ENCODE data around the gene MTMR12.
A peak's percentile ranks its signal among the peaks of the same experiment; 100 is the strongest.

MTMR12 gene

GRCh38 chr5:32312595-32313332 lies at the start of gene MTMR12:
MTMR12 (minus strand) TSS chr5:32312939; CDS start chr5:32312838, 101 bp downstream.
- peak; percentile 100 for DNase-seq

DNA sequence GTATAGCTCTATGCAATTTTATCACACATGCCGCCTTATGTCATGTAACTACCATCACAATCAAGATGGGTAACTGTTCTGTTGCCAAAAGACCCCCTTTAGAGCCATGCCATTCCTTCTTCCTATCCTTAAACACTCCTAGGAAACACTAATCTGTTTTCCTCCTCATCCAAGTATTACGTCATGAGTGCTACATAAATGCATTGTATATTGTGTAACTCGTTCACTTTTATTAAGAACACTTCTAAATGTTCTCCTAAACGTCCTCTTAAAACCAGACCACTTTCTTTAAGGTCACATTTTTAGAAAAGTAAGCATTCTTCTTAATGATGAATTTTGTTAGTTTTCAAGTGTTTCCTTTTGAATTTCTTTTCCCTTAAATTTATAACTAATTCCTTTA lies 49.8 kb upstream of the MTMR12 start:
- no peak for DNase-seq

DNA sequence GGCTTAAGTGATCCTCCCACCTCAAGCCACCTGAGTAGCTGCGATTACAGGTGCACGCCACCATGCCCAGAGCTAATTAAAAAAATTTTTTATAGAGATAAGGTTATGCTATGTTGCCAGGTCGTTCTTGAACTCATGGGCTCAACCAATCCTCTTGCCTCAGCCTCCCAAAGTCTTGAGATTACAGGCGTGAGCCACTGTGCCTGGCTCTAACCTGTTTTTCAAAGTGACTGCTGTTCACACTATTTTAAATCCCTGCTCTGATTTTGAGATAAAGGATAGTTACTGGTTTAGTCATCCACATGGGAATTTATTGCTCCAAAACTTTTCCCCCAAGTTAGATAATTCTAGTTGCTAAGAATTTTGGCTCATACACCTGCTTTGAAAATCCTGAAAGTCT lies 48.2 kb upstream of the MTMR12 start:
- DNase-seq = no peak

- no peak for DNase-seq
Measured at GRCh38 chr5:32358611-32359010, 45.9 kb upstream of the MTMR12 start.

DNA sequence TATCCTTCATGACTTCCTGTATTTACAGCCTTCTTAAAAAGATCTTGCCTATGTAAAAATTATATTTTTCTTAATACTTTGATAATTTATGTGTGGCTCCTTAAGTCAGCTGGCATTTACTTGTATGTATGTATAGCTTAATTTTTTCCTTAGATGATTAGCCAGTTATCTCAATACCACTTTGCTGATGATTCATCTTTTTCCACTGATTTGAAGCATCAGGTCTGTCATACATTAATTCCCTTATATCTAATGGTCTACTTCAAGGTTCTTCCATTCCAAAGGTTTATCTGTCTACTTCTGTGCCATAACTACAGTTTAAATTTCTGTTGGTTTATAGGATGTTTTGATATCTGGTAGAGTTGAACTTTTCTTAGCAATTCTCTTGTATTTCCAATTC lies 44.9 kb upstream of the MTMR12 start:
- DNase-seq = no peak

- DNase-seq = no peak
Measured at GRCh38 chr5:32355686-32356085, 42.9 kb upstream of the MTMR12 start.

DNA sequence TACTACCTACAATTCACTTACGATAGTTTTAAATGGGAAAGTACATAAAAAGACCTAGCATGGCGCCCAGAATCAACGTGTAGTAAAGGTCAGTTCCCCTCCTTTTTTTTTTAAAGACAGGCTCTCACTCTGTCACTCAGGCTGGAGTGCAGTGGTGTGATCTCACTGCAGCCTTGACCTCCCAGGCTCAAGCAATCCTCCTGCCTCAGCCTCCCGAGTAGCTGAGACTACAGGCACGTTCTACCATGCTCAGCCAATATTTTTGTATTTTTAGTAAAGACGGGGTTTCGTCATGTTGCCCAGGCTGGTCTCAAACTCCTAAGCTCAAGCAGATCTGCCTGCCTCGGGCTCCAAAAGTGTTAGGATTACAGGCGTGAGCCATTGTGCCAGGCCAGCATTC lies 40.7 kb upstream of the MTMR12 start:
- DNase-seq = no peak

DNA sequence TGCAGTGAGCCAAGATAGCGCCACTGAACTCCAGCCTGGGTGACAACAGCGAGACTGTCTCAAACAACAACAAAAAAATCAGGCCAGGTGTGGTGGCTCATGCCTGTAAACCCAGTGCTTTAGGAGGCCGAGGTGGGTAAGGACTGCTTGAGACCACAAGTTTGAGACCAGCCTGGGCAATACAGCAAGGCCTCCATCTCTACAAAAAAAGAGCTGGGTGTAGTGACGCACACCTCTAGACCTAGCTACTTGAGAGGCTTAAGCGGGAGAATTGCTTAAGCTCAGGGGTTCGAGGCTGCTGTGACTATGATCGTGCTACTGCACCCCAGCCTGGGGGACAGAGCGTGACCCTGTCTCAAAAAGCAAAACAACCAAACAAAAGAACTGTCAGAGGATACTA lies 39.9 kb upstream of the MTMR12 start:
- no peak for DNase-seq

- DNase-seq = no peak
Measured at GRCh38 chr5:32346869-32347268, 34.1 kb upstream of the MTMR12 start.

DNA sequence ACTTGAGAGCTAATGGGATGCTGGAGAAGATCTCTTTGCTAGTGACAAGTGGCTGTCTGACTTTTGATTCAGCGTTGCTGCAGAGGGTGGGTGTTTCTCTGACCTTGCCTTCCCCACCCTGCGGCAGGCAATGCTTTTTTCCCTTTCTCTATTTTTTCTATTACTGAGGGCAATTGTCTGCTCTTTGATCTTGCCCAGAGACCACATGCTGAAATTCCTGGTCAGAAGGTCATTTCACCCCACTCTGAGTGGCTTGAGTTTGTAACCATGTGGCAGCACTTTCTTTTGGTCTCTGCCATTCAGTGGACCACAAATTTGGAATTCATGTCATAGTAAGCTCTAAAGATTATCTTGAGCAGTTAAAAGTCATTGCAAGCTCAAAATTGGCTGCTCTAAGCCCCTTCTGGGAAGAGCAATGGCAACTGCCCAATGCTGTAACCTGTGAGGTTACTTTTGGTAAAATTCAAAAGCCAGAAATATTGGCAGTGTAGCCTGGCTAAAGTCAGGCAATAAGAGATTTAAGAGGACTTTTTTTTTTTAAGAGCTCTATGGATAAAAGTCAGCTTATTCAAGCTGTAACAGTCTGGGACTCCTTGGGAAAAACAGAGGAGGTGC lies 30.4 kb upstream of the MTMR12 start:
- DNase-seq = no peak

- no peak for DNase-seq
Measured at GRCh38 chr5:32342656-32343055, 29.9 kb upstream of the MTMR12 start.

GRCh38 chr5:32339878-32340277 lies 27.1 kb upstream of the MTMR12 start:
- DNase-seq = no peak

DNA sequence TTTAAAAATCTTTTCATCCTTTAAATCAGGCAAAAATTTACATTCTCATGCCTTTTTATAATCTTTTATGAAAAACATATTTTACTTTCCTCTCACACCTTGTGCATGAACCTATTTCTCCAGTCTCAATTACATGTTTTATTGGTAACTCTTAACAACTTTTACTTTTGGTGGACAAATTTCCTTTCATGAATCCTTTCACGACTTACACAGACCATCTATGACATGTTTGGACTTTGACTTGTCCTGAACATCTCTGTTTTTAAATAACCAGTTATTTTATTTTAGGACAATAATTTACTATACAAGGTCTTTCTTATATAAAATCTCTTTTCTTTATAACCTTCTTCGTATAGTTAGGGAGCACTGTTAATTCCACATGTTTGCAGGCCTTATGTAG lies 26.5 kb upstream of the MTMR12 start:
- no peak for DNase-seq

- DNase-seq = no peak
Measured at GRCh38 chr5:32332966-32333365, 20.2 kb upstream of the MTMR12 start.

DNA sequence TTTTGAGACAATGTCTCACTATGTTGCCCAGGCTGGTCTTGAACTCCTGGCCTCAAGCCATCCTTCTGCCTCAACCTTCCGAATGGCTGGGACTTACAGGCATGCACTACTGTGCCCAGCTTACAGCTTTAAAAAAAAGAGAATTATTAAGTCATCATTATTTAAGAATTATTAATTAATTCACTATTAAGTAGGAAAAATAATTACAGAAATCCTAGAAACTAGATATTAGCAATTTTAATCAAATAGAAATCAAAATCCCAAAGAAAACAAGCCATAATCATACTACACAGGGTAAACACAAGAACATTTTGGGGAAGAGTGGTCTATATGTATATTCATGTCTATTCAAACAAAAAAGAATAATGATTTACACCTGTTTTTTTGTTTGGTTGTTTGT lies 19.6 kb upstream of the MTMR12 start:
- DNase-seq = no peak

GRCh38 chr5:32331935-32332274 lies 19.2 kb upstream of the MTMR12 start:
- DNase-seq = no peak

DNA sequence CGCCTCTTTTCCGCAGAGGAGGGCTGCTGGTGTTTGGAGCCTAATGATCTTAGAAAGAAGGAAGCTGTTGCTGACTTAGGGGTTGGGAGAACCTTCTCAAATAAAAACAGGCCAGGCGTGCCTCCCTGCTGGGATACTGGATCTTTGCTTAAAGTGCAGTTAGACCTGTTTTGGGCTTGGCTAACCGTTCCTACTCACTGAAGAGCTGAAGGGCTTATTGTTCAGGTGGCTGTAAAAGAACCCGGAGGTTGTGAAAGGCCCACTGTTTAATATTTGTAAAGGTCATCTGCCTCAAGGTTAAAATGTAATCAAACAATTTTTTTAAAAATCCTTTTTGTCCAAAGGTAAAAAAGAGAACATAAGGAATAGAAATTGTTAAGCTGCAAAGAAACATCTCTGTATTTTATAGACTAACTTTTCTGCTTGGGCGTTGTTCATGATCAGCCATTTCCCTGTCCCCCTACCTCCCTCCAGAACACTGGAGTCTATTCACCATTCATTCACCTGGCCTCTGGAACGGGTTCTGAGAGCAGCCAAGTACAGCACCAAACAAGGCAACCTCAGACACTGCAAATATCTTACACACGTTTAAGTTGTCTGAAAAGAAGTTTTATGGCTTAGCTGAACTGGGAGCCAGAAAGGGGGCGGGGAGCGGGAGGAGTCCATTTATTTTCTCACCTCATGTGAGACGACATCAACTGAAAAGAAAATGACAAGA lies 18.6 kb upstream of the MTMR12 start:
- no peak for DNase-seq

DNA sequence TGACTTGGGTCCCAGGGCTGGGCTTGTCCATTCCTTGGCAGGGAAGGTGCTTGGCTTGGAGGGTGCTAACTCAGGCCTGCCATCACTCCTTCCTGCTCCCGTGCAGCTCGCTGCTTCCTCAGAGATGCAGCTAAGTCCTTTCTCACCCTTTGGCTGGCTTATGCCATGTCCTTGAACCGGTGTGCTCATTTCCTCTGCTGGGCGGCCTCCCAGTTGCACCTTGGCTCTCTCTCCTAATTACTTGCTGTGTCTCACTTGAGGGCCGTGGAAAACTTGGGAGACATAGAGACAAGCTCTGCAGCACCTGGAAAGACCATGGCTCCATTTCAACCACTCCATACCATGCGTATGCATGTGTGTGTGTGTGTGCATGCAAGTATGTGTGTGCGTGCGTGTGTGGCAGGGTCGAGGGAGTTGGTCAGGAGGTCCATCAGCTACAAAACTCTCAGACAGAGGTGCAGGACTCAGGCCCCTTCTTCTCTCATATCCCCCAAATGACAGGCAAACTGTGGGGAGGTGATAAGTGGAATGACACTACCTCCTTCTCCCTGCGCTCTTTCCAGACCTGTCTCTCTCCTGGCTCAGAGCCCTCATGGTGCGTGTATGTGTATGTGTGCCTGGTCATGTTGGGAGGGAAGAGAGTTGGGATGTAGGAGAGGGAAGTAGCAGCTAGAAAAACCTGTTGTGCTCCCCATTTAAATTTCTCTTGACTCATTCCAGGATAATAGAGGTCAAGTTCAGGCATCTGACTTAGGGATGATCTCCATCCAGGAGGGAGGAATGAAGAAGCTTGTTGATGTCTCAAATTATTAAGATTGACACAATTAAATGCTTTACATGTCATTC lies 17.6 kb upstream of the MTMR12 start:
- DNase-seq = no peak

- peak; percentile 56 for DNase-seq
Measured at GRCh38 chr5:32329395-32329834, 16.7 kb upstream of the MTMR12 start.

GRCh38 chr5:32326216-32326772 lies 13.6 kb upstream of the MTMR12 start:
- no peak for DNase-seq

DNA sequence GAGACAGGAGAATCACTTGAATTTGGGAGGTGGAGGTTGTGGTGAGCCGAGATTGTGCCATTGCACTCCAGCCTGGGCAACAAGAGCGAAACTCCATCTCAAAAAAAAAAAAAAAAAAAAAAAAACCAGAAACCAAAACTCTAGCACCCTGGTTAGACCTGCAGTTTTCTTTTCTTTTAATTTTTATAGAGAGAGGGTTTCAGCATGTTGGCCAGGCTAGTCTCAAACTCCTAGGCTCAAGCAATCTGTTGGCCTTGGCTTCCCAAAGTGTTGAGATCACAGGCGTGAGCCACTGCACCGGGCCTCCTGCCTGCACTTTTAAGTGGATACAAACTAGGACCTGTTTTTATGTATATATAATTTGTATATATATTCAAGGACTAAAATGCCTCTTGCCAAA lies 12.9 kb upstream of the MTMR12 start:
- no peak for DNase-seq

- DNase-seq = no peak
Measured at GRCh38 chr5:32325062-32325461, 12.3 kb upstream of the MTMR12 start.

DNA sequence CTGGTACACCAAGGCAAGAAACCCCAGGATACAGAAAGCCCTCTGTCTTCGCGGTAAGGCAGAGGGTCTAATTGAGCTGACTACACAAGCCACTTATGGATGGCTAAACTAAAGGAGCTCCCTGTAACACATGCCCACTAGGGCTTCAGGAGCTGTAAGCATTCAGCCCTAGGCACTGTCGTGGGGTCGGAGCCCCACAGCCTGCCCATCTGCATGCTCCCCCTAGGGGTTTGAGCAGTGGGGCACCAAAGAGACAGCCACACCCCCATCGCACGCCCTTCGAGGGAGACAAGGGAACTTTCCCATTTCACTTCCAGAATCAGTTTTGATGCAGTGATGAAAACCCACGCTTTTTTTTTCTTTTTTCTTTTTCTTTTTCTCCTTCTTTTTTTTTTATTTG lies 11.0 kb upstream of the MTMR12 start:
- no peak for DNase-seq

Data from stimulated activated CD4-positive, alpha-beta T cell treated with anti-CD3 and anti-CD28 coated beads, Interleukin-2, amount 100 ng/mL, for 48 hours (primary cell).